ENCODE measurements around the gene CD28.
"Not testable (repeated sequence)": the region's sequence is repeated elsewhere in the genome, so short reads cannot be mapped to it uniquely, and the experiment has no call there.

The CD28 gene

DNA sequence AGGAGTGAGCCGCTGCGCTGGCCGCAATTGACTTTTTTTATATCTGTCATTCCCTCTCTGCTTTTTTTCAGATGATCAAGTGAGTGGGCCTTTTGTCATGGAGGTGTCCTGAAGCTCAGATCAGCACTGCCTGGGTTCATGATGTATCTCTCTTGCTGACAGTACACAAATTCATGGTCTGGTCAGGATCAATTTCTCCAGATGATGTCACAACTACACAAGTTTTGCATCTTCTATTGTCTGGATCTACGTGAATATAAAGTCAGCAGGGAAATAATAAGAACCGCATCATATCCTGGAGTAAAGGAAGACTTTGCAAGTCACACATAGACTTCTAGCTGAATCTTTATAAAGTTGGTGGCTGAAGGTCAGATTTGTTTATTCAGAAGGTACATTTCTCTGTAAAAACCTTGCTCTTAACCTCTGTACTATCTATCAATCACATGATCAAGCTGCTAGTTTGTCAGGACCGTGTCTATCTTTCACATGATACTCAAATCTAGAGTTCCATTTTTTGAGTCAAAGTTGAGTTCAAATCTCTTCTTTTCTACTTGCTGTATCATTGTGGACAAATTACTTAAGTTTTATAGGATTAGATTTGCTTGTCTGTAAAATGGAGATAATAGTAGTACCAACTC lies 13.1 kb upstream of the CD28 start:
- H3K36me3 ChIP-seq (ENCODE audit: control insufficient read depth in 5 of 5, insufficient read depth in 5 of 5, low read length in 5 of 5): no peaks in the 10 kb centered on the region
- no peaks in the 10 kb centered on the region for H3K9me3 ChIP-seq (ENCODE audit: control insufficient read depth in 5 of 5, low read length in 5 of 5)
- no peaks in the 10 kb centered on the region for H3K27me3 ChIP-seq (ENCODE audit: control insufficient read depth in 5 of 5, insufficient read depth in 4 of 5, low read length in 5 of 5)
- H3K4me3 ChIP-seq (ENCODE audit: low read depth in 1 of 5, low read length in 5 of 5): no peak overlapping the region
- H3K9ac ChIP-seq (ENCODE audit: low read length in 5 of 5): no peak overlapping the region
- H3K4me1 ChIP-seq (ENCODE audit: control insufficient read depth in 5 of 5, insufficient read depth in 5 of 5, low read length in 5 of 5): peaks cover 4 to 46% (median 23%) of the 10 kb centered on the region in 5 donors
- no peak overlapping the region for H3K27ac ChIP-seq (ENCODE audit: low read depth, low read length)

DNA sequence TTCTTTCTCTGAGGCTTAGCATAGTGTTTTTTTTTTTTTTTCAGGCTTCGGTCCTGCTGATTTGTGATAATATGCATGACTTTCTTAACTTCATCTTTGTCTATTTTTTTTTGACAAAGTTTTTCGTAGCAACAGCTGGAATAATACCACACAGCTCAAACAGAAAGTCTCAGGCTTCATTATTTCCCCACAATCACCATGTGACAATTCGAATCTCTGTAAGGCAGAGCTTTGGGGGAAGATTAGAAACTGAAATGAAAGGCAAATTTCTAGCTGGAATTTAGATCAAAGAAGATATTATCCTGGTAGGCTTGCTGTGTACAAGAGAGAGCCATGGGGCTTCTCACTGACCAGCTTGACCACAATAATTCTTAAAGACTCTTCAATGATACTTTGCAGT lies 12.2 kb upstream of the CD28 start:
- no peak overlapping the region for H3K4me3 ChIP-seq (ENCODE audit: low read depth in 1 of 5, low read length in 5 of 5)
- H3K9me3 ChIP-seq (ENCODE audit: control insufficient read depth in 5 of 5, low read length in 5 of 5): no peaks in the 10 kb centered on the region
- no peaks in the 10 kb centered on the region for H3K27me3 ChIP-seq (ENCODE audit: control insufficient read depth in 5 of 5, insufficient read depth in 4 of 5, low read length in 5 of 5)
- H3K9ac ChIP-seq (ENCODE audit: low read length in 5 of 5): no peak overlapping the region
- no peaks in the 10 kb centered on the region for H3K36me3 ChIP-seq (ENCODE audit: control insufficient read depth in 5 of 5, insufficient read depth in 5 of 5, low read length in 5 of 5)
- no peak overlapping the region for H3K27ac ChIP-seq (ENCODE audit: low read depth, low read length)
- peaks cover 3 to 39% (median 14%) of the 10 kb centered on the region in 5 donors for H3K4me1 ChIP-seq (ENCODE audit: control insufficient read depth in 5 of 5, insufficient read depth in 5 of 5, low read length in 5 of 5)

DNA sequence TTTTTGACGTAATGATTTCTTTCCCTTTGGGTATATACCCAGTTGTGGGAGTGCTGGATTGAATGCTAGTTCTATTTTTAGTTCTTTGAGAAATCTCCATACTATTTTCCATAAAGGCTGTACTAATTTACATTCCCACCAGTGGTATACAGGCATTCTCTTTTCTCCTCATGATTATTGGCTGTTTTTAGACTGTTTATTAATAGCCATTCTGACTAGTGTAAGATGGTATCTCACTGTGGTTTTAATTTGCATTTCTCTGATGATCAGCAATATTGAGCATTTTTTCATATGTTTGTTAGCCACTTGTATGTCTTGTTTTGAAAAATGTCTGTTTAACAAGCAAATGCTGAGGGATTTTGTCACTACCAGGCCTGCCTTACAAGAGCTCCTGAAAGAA lies 9.2 kb upstream of the CD28 start:
- H3K4me3 ChIP-seq (ENCODE audit: low read depth in 1 of 5, low read length in 5 of 5): no peak overlapping the region
- no peaks in the 10 kb centered on the region for H3K36me3 ChIP-seq (ENCODE audit: control insufficient read depth in 5 of 5, insufficient read depth in 5 of 5, low read length in 5 of 5)
- peaks cover 0 to 2% (median 0%) of the 10 kb centered on the region in 5 donors for H3K9me3 ChIP-seq (ENCODE audit: control insufficient read depth in 5 of 5, low read length in 5 of 5)
- peaks cover 0 to 11% (median 5%) of the 10 kb centered on the region in 5 donors for H3K4me1 ChIP-seq (ENCODE audit: control insufficient read depth in 5 of 5, insufficient read depth in 5 of 5, low read length in 5 of 5)
- H3K9ac ChIP-seq (ENCODE audit: low read length in 5 of 5): no peak overlapping the region
- H3K27me3 ChIP-seq (ENCODE audit: control insufficient read depth in 5 of 5, insufficient read depth in 4 of 5, low read length in 5 of 5): no peaks in the 10 kb centered on the region
- no peak overlapping the region for H3K27ac ChIP-seq (ENCODE audit: low read depth, low read length)

DNA sequence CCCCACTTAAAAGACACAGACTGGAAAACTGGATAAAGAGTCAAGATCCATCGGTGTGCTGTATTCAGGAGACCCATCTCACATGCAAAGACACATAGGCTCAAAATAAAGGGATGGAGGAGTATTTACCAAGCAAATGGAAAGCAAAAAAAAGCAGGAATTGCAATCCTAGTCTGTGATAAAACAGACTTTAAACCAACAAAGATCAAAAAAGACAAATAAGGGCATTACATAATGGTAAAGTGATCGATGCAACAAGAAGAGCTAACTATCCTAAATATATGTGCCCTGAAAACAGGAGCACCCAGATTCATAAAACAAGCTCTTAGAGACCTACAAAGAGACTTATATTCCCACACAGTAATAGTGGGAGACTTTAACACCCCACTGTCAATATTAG lies 8.7 kb upstream of the CD28 start:
- H3K27ac ChIP-seq (ENCODE audit: low read depth, low read length); H3K9me3 ChIP-seq (ENCODE audit: control insufficient read depth in 5 of 5, low read length in 5 of 5); H3K4me3 ChIP-seq (ENCODE audit: low read depth in 1 of 5, low read length in 5 of 5); H3K27me3 ChIP-seq (ENCODE audit: control insufficient read depth in 5 of 5, insufficient read depth in 4 of 5, low read length in 5 of 5); H3K9ac ChIP-seq (ENCODE audit: low read length in 5 of 5); H3K36me3 ChIP-seq (ENCODE audit: control insufficient read depth in 5 of 5, insufficient read depth in 5 of 5, low read length in 5 of 5); H3K4me1 ChIP-seq (ENCODE audit: control insufficient read depth in 5 of 5, insufficient read depth in 5 of 5, low read length in 5 of 5): not testable (repeated sequence)

DNA sequence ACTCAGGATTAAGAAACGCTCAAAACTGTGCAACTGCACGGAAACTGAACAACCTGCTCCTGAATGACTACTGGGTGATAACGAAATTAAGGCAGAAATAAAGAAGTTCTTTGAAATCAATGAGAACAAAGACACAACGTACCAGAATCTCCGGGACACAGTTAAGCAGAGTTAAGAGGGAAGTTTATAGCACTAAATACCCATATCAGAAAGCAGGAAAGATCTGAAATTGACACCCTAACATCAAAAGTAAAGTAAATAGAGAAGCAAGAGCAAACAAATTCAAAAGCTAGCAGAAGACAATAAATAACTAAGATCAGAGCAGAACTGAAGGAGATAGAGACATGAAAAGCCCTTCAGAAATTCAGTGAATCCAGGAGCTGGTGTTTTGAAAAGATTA lies 8.0 kb upstream of the CD28 start:
- not testable (repeated sequence) for H3K9me3 ChIP-seq (ENCODE audit: control insufficient read depth in 5 of 5, low read length in 5 of 5); H3K27ac ChIP-seq (ENCODE audit: low read depth, low read length); H3K4me1 ChIP-seq (ENCODE audit: control insufficient read depth in 5 of 5, insufficient read depth in 5 of 5, low read length in 5 of 5); H3K36me3 ChIP-seq (ENCODE audit: control insufficient read depth in 5 of 5, insufficient read depth in 5 of 5, low read length in 5 of 5); H3K9ac ChIP-seq (ENCODE audit: low read length in 5 of 5); H3K4me3 ChIP-seq (ENCODE audit: low read depth in 1 of 5, low read length in 5 of 5); H3K27me3 ChIP-seq (ENCODE audit: control insufficient read depth in 5 of 5, insufficient read depth in 4 of 5, low read length in 5 of 5)

DNA sequence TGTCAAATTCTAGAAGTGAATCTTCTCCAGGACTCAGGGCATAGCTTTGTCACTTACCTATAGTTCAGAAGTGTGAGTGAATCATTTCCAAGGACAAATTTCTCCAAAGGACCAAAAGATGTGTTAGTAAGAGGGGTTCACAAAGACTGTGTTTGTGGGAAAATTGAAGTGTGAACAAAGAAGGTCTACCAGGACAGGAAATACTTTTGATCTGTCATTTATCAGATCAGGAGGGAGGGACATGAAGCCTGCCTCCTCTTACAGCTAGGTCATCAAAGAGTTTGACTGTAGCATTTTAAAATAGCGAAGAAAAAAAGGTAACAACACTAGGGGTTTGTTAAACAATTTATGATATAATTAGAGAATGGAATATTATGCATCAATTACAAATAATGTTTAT lies 2.0 kb upstream of the CD28 start:
- Histone ChIP-seq H3K4me1 (ENCODE audit: control insufficient read depth in 5 of 5, insufficient read depth in 5 of 5, low read length in 5 of 5) (peaks cover 0 to 3% (median 0%) of the 10 kb centered on the region in 5 donors), H3K9ac (ENCODE audit: low read length in 5 of 5) (no peak overlapping the region), H3K9me3 (ENCODE audit: control insufficient read depth in 5 of 5, low read length in 5 of 5) (peaks cover 0 to 6% (median 0%) of the 10 kb centered on the region in 5 donors), H3K27me3 (ENCODE audit: control insufficient read depth in 5 of 5, insufficient read depth in 4 of 5, low read length in 5 of 5) (no peaks in the 10 kb centered on the region), H3K36me3 (ENCODE audit: control insufficient read depth in 5 of 5, insufficient read depth in 5 of 5, low read length in 5 of 5) (no peaks in the 10 kb centered on the region), H3K4me3 (ENCODE audit: low read depth in 1 of 5, low read length in 5 of 5) (no peak overlapping the region), H3K27ac (ENCODE audit: low read depth, low read length) (no peak overlapping the region)

DNA sequence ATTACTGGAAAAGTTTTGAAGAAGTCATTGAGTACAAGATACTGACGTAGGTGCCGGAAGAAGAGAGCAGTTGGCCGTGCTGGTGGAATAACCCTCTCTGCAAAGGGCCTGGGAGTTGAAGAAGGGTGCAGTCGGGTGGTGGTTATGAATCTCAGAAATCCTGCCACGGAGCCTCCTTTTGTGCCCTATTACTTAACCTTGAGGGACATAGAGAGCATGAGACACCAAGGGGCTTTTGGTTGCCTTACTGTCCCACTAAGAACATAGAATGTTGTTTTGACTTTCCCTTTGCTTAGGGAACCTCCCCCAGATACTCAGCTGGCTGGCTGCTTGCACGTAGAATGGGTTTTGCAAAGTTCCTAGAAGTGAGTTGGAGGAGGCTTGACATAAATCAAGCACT lies 1.3 kb upstream of the CD28 start:
- Histone ChIP-seq H3K4me3 (ENCODE audit: low read depth in 1 of 5, low read length in 5 of 5) (no peak overlapping the region), H3K4me1 (ENCODE audit: control insufficient read depth in 5 of 5, insufficient read depth in 5 of 5, low read length in 5 of 5) (peaks cover 0 to 3% (median 0%) of the 10 kb centered on the region in 5 donors), H3K9me3 (ENCODE audit: control insufficient read depth in 5 of 5, low read length in 5 of 5) (peaks cover 0 to 6% (median 0%) of the 10 kb centered on the region in 5 donors), H3K27me3 (ENCODE audit: control insufficient read depth in 5 of 5, insufficient read depth in 4 of 5, low read length in 5 of 5) (no peaks in the 10 kb centered on the region), H3K36me3 (ENCODE audit: control insufficient read depth in 5 of 5, insufficient read depth in 5 of 5, low read length in 5 of 5) (no peaks in the 10 kb centered on the region), H3K9ac (ENCODE audit: low read length in 5 of 5) (no peak overlapping the region), H3K27ac (ENCODE audit: low read depth, low read length) (no peak overlapping the region)

DNA sequence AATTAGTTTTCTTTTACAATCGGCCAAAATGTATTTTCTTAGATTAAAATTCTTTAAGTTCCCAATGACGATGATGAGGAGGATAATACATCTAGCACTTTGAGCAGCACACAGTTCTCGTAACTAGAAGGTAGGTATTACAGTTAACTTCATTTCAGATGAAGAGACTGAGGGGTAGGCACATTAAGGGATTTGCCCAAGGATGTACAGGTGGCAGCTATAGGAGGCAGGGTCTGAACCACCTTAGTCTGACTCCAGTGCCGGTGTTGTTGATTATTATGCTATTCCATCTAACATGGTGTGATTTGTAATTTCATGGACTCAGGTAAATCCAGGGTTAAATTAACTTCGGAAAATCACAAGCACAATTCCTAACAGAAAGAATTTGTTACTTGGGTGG lies 1.1 kb downstream of the CD28 start:
- peak overlapping the region in 1 of 5 donors; percentile 24 for H3K4me3 ChIP-seq (ENCODE audit: low read depth in 1 of 5, low read length in 5 of 5)
- H3K36me3 ChIP-seq (ENCODE audit: control insufficient read depth in 5 of 5, insufficient read depth in 5 of 5, low read length in 5 of 5): no peaks in the 10 kb centered on the region

DNA sequence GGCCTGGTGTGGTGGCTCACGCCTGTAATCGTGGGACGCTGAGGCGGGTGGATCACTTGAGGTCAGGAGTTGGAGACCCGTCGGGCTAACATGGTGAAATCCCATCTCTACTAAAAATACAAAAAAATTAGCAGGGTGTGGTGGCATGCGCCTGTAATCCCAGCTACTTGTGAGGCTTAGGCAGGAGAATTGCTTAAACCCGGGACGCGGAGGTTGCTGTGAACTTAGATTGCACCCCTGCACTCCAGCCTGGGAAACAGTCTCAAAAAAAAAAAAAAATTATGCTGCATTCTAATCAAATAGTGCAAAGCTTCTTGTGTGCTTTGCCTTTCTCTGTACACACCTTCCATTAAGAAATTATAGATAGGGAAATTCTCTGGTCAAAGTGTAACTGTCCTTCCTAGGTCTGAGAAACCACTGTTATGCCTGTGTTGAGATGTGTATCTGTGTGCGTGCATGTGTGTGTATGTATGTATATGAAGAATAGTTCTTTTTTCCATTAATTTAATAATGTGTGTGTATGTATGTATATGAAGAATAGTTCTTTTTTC lies 2.5 kb downstream of the CD28 start:
- H3K4me1 ChIP-seq (ENCODE audit: control insufficient read depth in 5 of 5, insufficient read depth in 5 of 5, low read length in 5 of 5): peaks cover 0 to 3% (median 0%) of the 10 kb centered on the region in 5 donors
- H3K36me3 ChIP-seq (ENCODE audit: control insufficient read depth in 5 of 5, insufficient read depth in 5 of 5, low read length in 5 of 5): no peaks in the 10 kb centered on the region
- H3K27me3 ChIP-seq (ENCODE audit: control insufficient read depth in 5 of 5, insufficient read depth in 4 of 5, low read length in 5 of 5): no peaks in the 10 kb centered on the region
- no peak overlapping the region for H3K27ac ChIP-seq (ENCODE audit: low read depth, low read length)
- no peak overlapping the region for H3K9ac ChIP-seq (ENCODE audit: low read length in 5 of 5)
- H3K4me3 ChIP-seq (ENCODE audit: low read depth in 1 of 5, low read length in 5 of 5): no peak overlapping the region
- no peaks in the 10 kb centered on the region for H3K9me3 ChIP-seq (ENCODE audit: control insufficient read depth in 5 of 5, low read length in 5 of 5)

More for the DNA sequence above, 1.1 kb downstream of the CD28 start:
- Histone ChIP-seq H3K27me3 (ENCODE audit: control insufficient read depth in 5 of 5, insufficient read depth in 4 of 5, low read length in 5 of 5) (no peaks in the 10 kb centered on the region), H3K9ac (ENCODE audit: low read length in 5 of 5) (peak overlapping the region in 2 of 5 donors; percentile 5 to 35), H3K4me1 (ENCODE audit: control insufficient read depth in 5 of 5, insufficient read depth in 5 of 5, low read length in 5 of 5) (peaks cover 0 to 3% (median 0%) of the 10 kb centered on the region in 5 donors), H3K9me3 (ENCODE audit: control insufficient read depth in 5 of 5, low read length in 5 of 5) (peaks cover 0 to 4% (median 0%) of the 10 kb centered on the region in 5 donors), H3K27ac (ENCODE audit: low read depth, low read length) (no peak overlapping the region)

DNA sequence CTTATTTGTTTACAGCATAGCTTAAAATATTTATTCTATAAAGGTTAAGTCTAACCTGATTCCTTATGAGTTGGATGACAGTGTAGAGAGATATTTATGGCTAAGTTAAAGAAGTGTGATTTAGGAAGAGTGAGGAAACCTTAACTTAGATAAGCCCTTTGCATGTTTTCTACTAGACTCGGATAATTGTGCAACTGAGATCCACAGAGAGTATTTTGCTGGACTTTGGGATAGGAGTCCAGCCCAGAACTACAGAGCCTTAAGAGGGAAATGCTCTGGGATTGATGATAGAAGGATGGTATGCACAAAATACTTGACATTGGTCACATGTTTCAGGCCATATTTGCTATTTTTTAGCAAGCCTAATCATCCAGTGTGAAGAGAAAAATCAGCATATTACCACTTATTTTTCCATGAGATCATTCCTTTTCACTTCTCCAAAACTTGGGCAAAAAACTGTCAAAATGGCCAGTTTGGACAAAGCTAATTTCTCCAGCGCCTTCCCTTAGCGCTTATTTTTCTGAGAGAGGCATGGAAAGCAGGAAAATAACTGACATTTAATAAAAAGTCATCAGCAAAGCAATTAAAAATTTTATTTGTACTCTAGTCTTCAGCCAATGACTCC lies 3.1 kb downstream of the CD28 start:
- Histone ChIP-seq H3K36me3 (ENCODE audit: control insufficient read depth in 5 of 5, insufficient read depth in 5 of 5, low read length in 5 of 5) (no peaks in the 10 kb centered on the region), H3K4me3 (ENCODE audit: low read depth in 1 of 5, low read length in 5 of 5) (no peak overlapping the region), H3K9ac (ENCODE audit: low read length in 5 of 5) (no peak overlapping the region), H3K4me1 (ENCODE audit: control insufficient read depth in 5 of 5, insufficient read depth in 5 of 5, low read length in 5 of 5) (peaks cover 0 to 6% (median 0%) of the 10 kb centered on the region in 5 donors), H3K27ac (ENCODE audit: low read depth, low read length) (no peak overlapping the region), H3K9me3 (ENCODE audit: control insufficient read depth in 5 of 5, low read length in 5 of 5) (no peaks in the 10 kb centered on the region), H3K27me3 (ENCODE audit: control insufficient read depth in 5 of 5, insufficient read depth in 4 of 5, low read length in 5 of 5) (no peaks in the 10 kb centered on the region)

Measured in subcutaneous abdominal adipose tissue (tissue), 5 donors.